ENCODE results near the gene MPP3.

MPP3 gene

GRCh38 chr17:43771463-43771862, 61.5 kb downstream of the MPP3 start:
- DNase-seq (no peak), ATAC-seq (ENCODE audit: insufficient read depth, low read depth) (no peak)
- Histone ChIP-seq H2AFZ (ENCODE audit: low read depth, low read length) (no peak overlapping the region), H3K4me3 (ENCODE audit: low read depth in 1 of 2, low read length in 2 of 2) (no peak overlapping the region), H4K20me1 (ENCODE audit: insufficient read depth, low read length) (no peaks in the 10 kb centered on the region), H3K4me1 (ENCODE audit: insufficient read depth, low read length) (no peaks in the 10 kb centered on the region), H3K27me3 (ENCODE audit: insufficient read depth, low read length, poor library complexity) (peaks cover 4% of the 10 kb centered on the region), H3K9ac (ENCODE audit: low read depth, low read length) (no peak overlapping the region), H3K4me2 (ENCODE audit: insufficient read depth, low read length) (no peak overlapping the region), H3K36me3 (ENCODE audit: insufficient read depth, low read length) (no peaks in the 10 kb centered on the region), H3K27ac (ENCODE audit: low read length) (no peak overlapping the region), H3K9me3 (ENCODE audit: insufficient read depth, low read length, severe bottlenecking) (no peaks in the 10 kb centered on the region), H3K79me2 (ENCODE audit: insufficient read depth, low read length) (no peaks in the 10 kb centered on the region)
- TF ChIP-seq EZH2 (IDR thresholded peaks at IDR 0.05; ENCODE audit: borderline replicate concordance, low read depth, low read length, severe bottlenecking) (no peak), CTCF (IDR thresholded peaks at IDR 0.05; ENCODE audit: borderline replicate concordance, extremely low read depth, low read length, poor library complexity, severe bottlenecking) (no peak)

GRCh38 chr17:43770957-43771356, 62.0 kb downstream of the MPP3 start:
- DNase-seq = no peak
- Histone ChIP-seq H3K27me3 (ENCODE audit: insufficient read depth, low read length, poor library complexity) (peaks cover 4% of the 10 kb centered on the region), H3K9ac (ENCODE audit: low read depth, low read length) (no peak overlapping the region), H2AFZ (ENCODE audit: low read depth, low read length) (no peak overlapping the region), H3K36me3 (ENCODE audit: insufficient read depth, low read length) (no peaks in the 10 kb centered on the region), H3K4me1 (ENCODE audit: insufficient read depth, low read length) (no peaks in the 10 kb centered on the region), H4K20me1 (ENCODE audit: insufficient read depth, low read length) (no peaks in the 10 kb centered on the region), H3K4me2 (ENCODE audit: insufficient read depth, low read length) (no peak overlapping the region), H3K9me3 (ENCODE audit: insufficient read depth, low read length, severe bottlenecking) (no peaks in the 10 kb centered on the region), H3K79me2 (ENCODE audit: insufficient read depth, low read length) (no peaks in the 10 kb centered on the region), H3K27ac (ENCODE audit: low read length) (no peak overlapping the region), H3K4me3 (ENCODE audit: low read depth in 1 of 2, low read length in 2 of 2) (no peak overlapping the region)
- TF ChIP-seq EZH2 (IDR thresholded peaks at IDR 0.05; ENCODE audit: borderline replicate concordance, low read depth, low read length, severe bottlenecking) (no peak), CTCF (IDR thresholded peaks at IDR 0.05; ENCODE audit: borderline replicate concordance, extremely low read depth, low read length, poor library complexity, severe bottlenecking) (no peak)
- no peak for ATAC-seq (ENCODE audit: insufficient read depth, low read depth)

- DNase-seq = no peak
- Histone ChIP-seq H2AFZ (ENCODE audit: low read depth, low read length) (no peak overlapping the region), H3K9me3 (ENCODE audit: insufficient read depth, low read length, severe bottlenecking) (no peaks in the 10 kb centered on the region), H3K4me2 (ENCODE audit: insufficient read depth, low read length) (no peak overlapping the region), H3K4me3 (ENCODE audit: low read depth in 1 of 2, low read length in 2 of 2) (no peak overlapping the region), H3K36me3 (ENCODE audit: insufficient read depth, low read length) (no peaks in the 10 kb centered on the region), H3K4me1 (ENCODE audit: insufficient read depth, low read length) (no peaks in the 10 kb centered on the region), H3K79me2 (ENCODE audit: insufficient read depth, low read length) (no peaks in the 10 kb centered on the region), H4K20me1 (ENCODE audit: insufficient read depth, low read length) (no peaks in the 10 kb centered on the region), H3K9ac (ENCODE audit: low read depth, low read length) (no peak overlapping the region), H3K27me3 (ENCODE audit: insufficient read depth, low read length, poor library complexity) (peaks cover 4% of the 10 kb centered on the region), H3K27ac (ENCODE audit: low read length) (no peak overlapping the region)
- no peak for ATAC-seq (ENCODE audit: insufficient read depth, low read depth)
- no peak for TF ChIP-seq EZH2 (IDR thresholded peaks at IDR 0.05; ENCODE audit: borderline replicate concordance, low read depth, low read length, severe bottlenecking)
- TF ChIP-seq CTCF (IDR thresholded peaks at IDR 0.05; ENCODE audit: borderline replicate concordance, extremely low read depth, low read length, poor library complexity, severe bottlenecking) = no peak
Measured at GRCh38 chr17:43769859-43770258, 63.1 kb downstream of the MPP3 start.

- Histone ChIP-seq H3K36me3 (ENCODE audit: insufficient read depth, low read length) (no peaks in the 10 kb centered on the region), H3K79me2 (ENCODE audit: insufficient read depth, low read length) (no peaks in the 10 kb centered on the region), H4K20me1 (ENCODE audit: insufficient read depth, low read length) (no peaks in the 10 kb centered on the region), H3K4me1 (ENCODE audit: insufficient read depth, low read length) (no peaks in the 10 kb centered on the region), H3K27me3 (ENCODE audit: insufficient read depth, low read length, poor library complexity) (peaks cover 4% of the 10 kb centered on the region), H3K9ac (ENCODE audit: low read depth, low read length) (no peak overlapping the region), H3K9me3 (ENCODE audit: insufficient read depth, low read length, severe bottlenecking) (no peaks in the 10 kb centered on the region), H3K4me3 (ENCODE audit: low read depth in 1 of 2, low read length in 2 of 2) (no peak overlapping the region), H3K4me2 (ENCODE audit: insufficient read depth, low read length) (no peak overlapping the region), H2AFZ (ENCODE audit: low read depth, low read length) (no peak overlapping the region), H3K27ac (ENCODE audit: low read length) (no peak overlapping the region)
- ATAC-seq (ENCODE audit: insufficient read depth, low read depth) (no peak), DNase-seq (no peak)
- no peak for TF ChIP-seq EZH2 (IDR thresholded peaks at IDR 0.05; ENCODE audit: borderline replicate concordance, low read depth, low read length, severe bottlenecking)
- TF ChIP-seq CTCF (IDR thresholded peaks at IDR 0.05; ENCODE audit: borderline replicate concordance, extremely low read depth, low read length, poor library complexity, severe bottlenecking) = no peak
Measured at GRCh38 chr17:43769426-43769825, 63.5 kb downstream of the MPP3 start.
